ENCODE measurements around the gene REX1BD. TPM values are rescaled to one million over a fixed set of nuclear protein-coding genes. Genes with fewer than 3 reads are reported as not detected.

Gene REX1BD
- total and polyA plus RNA-seq, 8 donors: 30.0 to 158 (median 42.2) TPM

DNA sequence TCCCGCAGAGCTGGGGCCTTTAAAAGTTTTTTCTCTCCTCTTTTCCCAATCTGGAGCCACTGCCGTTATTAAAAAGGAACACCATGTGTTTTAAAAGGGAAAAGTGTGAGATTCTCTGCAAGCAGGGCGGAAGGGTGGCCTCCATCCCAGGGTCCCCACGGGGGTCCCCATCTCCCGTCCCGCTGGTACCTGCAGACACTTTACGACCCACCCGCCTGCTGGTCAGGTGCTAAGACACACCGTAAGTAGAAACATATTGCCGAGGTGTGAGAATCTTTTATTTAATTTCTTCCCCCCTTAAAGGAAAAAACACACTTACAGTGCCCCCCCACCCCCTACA is 16.2 kb downstream of the REX1BD start:
- H3K4me1 ChIP-seq: peaks cover 0 to 5% (median 0%) of the 10 kb centered on the region in 3 donors
- WGBS, 2 donors: 16 to 17% methylated on average over 10 of the region's 10 CpGs
- FAIRE-seq (no peak), DNase-seq (no peak), ATAC-seq (no peak)
- intact Hi-C loops (cut with DNase I): no loop called here
- no peaks in the 10 kb centered on the region for H3K36me3 ChIP-seq
- no peaks in the 10 kb centered on the region for H3K9me3 ChIP-seq
- H3K27me3 ChIP-seq: peaks cover 0 to 24% (median 5%) of the 10 kb centered on the region in 4 donors
- TF ChIP-seq, protein P1, sequence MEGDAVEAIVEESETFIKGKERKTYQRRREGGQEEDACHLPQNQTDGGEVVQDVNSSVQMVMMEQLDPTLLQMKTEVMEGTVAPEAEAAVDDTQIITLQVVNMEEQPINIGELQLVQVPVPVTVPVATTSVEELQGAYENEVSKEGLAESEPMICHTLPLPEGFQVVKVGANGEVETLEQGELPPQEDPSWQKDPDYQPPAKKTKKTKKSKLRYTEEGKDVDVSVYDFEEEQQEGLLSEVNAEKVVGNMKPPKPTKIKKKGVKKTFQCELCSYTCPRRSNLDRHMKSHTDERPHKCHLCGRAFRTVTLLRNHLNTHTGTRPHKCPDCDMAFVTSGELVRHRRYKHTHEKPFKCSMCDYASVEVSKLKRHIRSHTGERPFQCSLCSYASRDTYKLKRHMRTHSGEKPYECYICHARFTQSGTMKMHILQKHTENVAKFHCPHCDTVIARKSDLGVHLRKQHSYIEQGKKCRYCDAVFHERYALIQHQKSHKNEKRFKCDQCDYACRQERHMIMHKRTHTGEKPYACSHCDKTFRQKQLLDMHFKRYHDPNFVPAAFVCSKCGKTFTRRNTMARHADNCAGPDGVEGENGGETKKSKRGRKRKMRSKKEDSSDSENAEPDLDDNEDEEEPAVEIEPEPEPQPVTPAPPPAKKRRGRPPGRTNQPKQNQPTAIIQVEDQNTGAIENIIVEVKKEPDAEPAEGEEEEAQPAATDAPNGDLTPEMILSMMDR (IDR thresholded peaks at IDR 0.05): no peak
- no peak overlapping the region for H3K27ac ChIP-seq
- H3K4me3 ChIP-seq: no peak overlapping the region

GRCh38 chr19:18605196-18605545 is 16.6 kb downstream of the REX1BD start:
- Histone ChIP-seq H3K4me1 (peaks cover 0 to 5% (median 0%) of the 10 kb centered on the region in 3 donors), H3K9me3 (no peaks in the 10 kb centered on the region), H3K27ac (no peak overlapping the region), H3K36me3 (no peaks in the 10 kb centered on the region), H3K27me3 (peaks cover 0 to 28% (median 5%) of the 10 kb centered on the region in 4 donors), H3K4me3 (no peak overlapping the region)
- DNase-seq: no peak
- TF ChIP-seq, protein P1 (IDR thresholded peaks at IDR 0.05): no peak
- FAIRE-seq: no peak
- 9 to 12% methylated on average over 17 of the region's 17 CpGs for WGBS, 2 donors
- ATAC-seq: no peak
- intact Hi-C loops (cut with DNase I): no loop called here

- Histone ChIP-seq H3K27ac (no peak overlapping the region), H3K27me3 (peaks cover 0 to 29% (median 6%) of the 10 kb centered on the region in 4 donors), H3K36me3 (no peaks in the 10 kb centered on the region), H3K9me3 (no peaks in the 10 kb centered on the region), H3K4me1 (peaks cover 0 to 5% (median 0%) of the 10 kb centered on the region in 3 donors), H3K4me3 (peak overlapping the region in 2 of 4 donors; percentile 5 to 16)
- intact Hi-C loops (cut with DNase I): no loop called here
- no peak for DNase-seq
- TF ChIP-seq, protein P1 (IDR thresholded peaks at IDR 0.05): no peak
- WGBS, 2 donors: 3 to 4% methylated on average over 51 to 65 of the region's 65 CpGs
- ATAC-seq: no peak
- FAIRE-seq: no peak
These were observed 17.1 kb downstream of the REX1BD start for GRCh38 chr19:18605546-18606280.

- no peak for FAIRE-seq
- Histone ChIP-seq H3K36me3 (no peaks in the 10 kb centered on the region), H3K27me3 (peaks cover 0 to 29% (median 8%) of the 10 kb centered on the region in 4 donors), H3K9me3 (no peaks in the 10 kb centered on the region), H3K27ac (no peak within 1 kb of the TSS), H3K4me1 (peaks cover 0 to 8% (median 0%) of the 10 kb centered on the region in 3 donors), H3K4me3 (peak within 1 kb of the TSS in 2 of 4 donors; percentile 5 to 16)
- WGBS, 2 donors: 1 to 2% methylated on average over 27 to 112 of the region's 116 CpGs
- intact Hi-C loops (cut with DNase I): no loop called here
- peak in 1 of 4 donors; percentile 37 for ATAC-seq
- DNase-seq: no peak
- TF ChIP-seq, protein P1 (IDR thresholded peaks at IDR 0.05): no peak
These were observed 18.0 kb downstream of the REX1BD start, which contains the start of gene CRLF1 for GRCh38 chr19:18606281-18607225. Gene CRLF1 (minus strand): TSS chr19:18606799. CDS start chr19:18606656, 143 bp downstream.

All from pancreas (tissue), 10 donors.